Raji (cell line): ENCODE results near the gene DPYSL3.

Source experiments
- POLR2A ChIP-seq: IDR thresholded peaks from 2 replicates; pipeline ENCODE4 v1.6.1; 2011; ENCODE audit warnings: low read depth, low read length, control low read depth; ENCODE audit not compliant: insufficient read depth

DPYSL3 gene

GRCh38 chr5:147464211-147464610 lies 45.7 kb downstream of the DPYSL3 start:
- TF ChIP-seq POLR2A = no peak

DNA sequence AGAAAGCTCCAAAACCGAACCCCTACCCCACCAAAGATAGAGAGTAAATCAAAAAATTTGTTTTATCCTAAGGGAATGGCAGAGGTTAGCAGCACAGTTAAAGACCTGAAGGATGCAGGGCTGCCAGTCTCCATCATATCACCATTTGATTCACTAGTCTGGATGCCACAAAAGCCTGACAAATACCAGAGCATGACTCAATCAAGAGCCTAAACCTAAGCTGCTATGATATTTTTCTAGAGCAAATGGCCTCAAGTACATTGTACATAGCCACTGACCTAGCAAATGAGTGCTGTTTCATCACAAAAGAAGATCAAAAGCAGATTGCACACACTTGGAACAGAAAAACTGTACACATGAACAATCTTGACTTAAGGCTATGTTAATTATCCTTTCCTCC lies 48.0 kb downstream of the DPYSL3 start:
- no peak for TF ChIP-seq POLR2A

DNA sequence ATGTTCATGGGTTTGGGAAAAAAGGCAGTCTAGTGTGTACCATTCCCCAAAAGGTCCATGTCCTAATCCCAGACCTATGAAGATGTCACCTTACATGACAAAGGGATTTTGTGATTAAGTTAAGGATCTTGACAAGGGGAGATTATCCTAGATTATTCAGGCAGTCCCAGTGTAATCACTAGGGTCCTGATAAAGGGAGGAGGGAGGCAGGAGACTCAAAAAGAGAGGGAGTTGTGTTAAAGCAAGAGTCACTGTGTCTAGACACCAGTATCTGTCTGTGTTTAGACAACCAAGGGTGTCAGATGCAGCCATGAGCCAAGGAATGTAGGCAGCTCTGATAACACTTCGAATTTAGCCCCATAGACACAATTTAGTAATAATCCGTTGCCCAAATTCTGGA lies 49.5 kb downstream of the DPYSL3 start:
- TF ChIP-seq POLR2A = no peak

GRCh38 chr5:147458581-147458980 lies 51.3 kb downstream of the DPYSL3 start:
- TF ChIP-seq POLR2A = no peak

DNA sequence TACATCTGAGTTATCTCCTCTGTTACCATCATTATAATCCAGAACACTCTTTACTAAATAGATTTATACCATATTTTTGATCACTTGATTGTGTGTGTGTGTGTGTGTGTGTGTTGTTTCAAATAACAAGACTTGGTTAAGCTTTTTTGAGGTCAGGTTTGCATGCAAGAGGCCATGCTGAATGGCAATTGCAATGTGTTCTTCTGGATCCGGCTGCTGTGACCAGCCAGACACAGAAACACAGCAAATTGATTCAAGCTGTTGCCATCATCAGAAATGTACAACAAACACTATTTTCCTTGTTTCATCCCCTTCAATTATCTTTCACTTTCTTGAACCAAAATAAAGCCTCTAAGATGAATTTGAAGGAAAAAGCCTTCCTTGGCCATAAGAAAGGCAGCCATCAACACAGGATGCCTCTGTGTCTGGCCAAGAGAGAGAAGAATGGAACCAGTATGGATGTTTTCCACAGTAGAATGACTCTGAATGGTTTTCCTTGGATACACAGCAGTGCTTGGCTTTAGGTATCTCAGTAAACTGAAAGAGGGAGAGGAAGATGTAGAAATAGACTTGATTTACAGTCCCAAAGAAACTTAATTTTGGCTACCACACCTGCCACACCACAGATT lies 53.9 kb downstream of the DPYSL3 start:
- no peak for TF ChIP-seq POLR2A

- no peak for TF ChIP-seq POLR2A
Measured at GRCh38 chr5:147454996-147455677, 54.7 kb downstream of the DPYSL3 start.

DNA sequence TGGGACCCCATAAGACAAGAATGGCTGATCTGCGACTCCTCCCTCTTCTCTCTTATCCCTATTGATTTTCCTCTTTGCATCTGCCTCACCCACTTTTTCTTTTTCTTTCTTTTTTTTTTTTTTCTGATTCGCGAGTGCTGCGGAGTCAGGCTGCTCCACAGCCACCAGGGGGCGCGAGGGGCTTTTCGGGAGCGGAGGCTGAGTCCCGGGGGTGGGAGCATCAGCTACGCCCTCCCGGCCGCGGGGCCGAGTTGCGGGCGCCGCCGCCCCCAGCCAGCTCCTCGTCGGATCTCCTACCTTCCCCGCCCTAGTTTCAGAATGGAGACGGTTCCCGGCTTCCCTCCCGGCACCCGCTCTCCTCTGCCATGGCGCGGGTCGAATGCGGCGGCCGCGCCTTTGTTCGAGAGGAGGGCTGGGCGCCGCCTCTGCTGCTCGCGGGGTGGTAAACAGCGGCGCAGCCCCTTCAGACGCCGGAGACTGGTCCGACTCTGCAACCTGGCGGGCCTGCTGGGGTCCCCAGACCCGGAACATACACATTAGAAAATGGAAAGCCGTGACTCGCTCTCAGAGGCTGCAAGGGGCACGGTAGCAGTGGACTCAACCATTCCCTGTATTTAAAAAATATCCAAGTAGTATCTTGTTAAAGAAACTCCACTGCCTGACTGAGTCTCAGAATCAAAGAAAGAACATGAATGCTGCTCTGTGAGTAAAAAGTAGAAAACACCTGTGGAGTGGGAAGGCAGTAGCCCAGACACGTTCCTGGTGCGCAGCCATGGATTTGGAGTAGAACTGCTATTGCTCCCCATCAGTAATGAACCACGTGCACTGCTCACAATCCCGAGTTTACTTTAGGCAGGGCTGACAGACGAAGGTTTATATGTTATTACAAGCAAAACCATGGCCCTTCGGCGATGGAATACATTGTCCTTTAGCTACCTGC lies 55.7 kb downstream of the DPYSL3 start:
- no peak for TF ChIP-seq POLR2A

DNA sequence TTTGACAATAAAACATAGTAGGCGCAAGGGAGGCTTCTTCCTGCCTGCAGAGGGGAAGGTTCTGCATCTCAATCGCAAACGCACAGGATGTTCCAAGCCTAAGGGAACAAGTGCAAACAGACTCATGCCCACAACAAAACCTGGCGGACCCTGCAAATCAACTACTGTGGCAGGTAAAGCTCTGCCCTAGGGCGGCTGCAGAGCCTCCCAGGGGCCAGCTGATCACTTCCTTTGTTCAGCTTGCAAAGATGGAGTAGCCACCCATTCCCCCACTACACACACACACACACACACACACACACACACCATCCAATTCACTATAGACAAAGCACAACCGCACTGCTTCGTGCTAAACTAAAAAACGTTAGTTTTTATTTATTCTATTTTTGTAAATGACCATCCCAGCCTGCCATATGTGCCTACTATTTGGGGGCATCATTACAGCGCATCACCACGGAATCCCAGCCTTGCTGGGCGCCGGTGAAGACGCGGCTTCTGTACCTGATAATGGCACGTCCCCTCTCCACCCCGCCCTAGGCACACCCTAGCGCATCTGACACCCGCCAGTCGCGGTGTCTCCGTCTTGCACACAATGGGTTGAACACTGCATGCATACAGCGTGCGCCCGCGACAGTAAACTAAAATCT lies 57.6 kb downstream of the DPYSL3 start:
- no peak for TF ChIP-seq POLR2A

GRCh38 chr5:147451193-147451592 lies 58.7 kb downstream of the DPYSL3 start:
- TF ChIP-seq POLR2A = no peak

GRCh38 chr5:147450606-147451005 lies 59.3 kb downstream of the DPYSL3 start:
- no peak for TF ChIP-seq POLR2A

DNA sequence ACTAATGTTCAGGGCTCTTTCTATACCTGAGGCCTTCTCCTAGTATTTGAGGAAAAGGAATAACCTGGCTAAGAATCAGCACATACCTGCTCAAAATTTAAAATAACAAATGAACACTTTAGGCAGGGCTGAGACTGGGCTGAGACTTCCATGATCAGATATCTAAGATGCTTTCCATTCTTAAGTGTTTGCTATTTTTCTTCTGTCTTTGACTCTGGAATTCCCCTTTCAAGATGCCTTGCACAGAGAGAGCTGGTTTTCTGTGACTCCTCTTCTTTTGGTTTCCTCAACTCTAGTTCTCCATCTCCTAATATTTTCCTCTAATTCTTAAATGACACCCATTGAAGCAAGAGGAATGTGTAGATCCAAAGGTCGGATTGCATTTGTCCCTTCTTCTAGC lies 61.1 kb downstream of the DPYSL3 start:
- TF ChIP-seq POLR2A = no peak

DNA sequence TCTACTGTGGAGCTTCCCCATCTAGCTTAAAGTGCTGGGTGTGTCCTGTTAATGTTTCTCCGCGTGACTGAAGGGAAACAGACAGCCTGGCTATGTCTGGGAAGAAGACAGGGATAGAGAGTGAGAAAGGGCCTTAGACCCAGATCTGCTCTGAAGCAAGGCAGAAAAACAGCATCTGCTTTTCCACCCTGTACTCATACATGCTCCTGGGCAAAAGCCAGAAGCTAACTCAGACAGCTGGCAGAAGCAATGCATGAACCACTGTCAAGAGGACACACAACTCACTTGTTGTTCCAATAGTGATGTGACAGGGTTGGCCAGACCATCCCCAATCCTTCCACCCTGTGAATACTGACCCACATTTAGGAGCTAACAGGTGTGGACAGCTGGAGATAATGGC lies 63.3 kb downstream of the DPYSL3 start:
- no peak for TF ChIP-seq POLR2A

- TF ChIP-seq POLR2A = no peak
Measured at GRCh38 chr5:147445917-147446316, 64.0 kb downstream of the DPYSL3 start.

- TF ChIP-seq POLR2A = no peak
Measured at GRCh38 chr5:147445090-147445489, 64.8 kb downstream of the DPYSL3 start.

DNA sequence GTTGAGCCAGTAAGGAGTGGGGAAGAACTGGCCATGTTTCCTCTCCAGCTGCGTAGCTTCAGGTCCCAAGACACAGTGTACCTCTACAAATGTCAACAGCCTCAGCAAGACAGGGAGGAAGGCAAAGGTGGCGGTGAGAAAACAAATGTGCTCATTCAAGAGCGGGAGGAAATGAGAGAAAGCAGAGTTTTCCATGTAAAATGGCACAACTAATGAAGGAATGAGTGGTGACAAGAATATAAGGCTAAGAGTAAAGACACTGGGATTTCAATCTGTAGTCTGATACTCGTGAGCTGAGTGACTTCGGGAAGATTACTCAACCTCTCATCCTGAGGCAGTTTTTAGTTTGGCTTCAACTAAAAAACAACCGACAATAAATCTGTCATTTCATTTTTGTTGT lies 67.6 kb downstream of the DPYSL3 start:
- TF ChIP-seq POLR2A = no peak
